OCI-LY1 (cell line): Measurements from ENCODE around the gene CRYGN.

Source experiments
- H2AFZ ChIP-seq: fragments of 200-600 bp; sonication (generic), shearing (Covaris generic); 2 replicates; pipeline ENCODE4 v1.6.0; 2014; ENCODE audit warnings: antibody characterized with exemption, mild to moderate bottlenecking, low read length
- H3F3A ChIP-seq: fragments of 200-600 bp; sonication (generic), shearing (Covaris generic); 2 replicates; pipeline ENCODE4 v1.6.0; 2014; ENCODE audit warnings: mild to moderate bottlenecking, antibody characterized with exemption, low read length, moderate library complexity; ENCODE audit not compliant: insufficient read depth
- H3K27ac ChIP-seq: fragments of 200-600 bp; sonication (generic); 2 replicates; pipeline ENCODE4 v1.5.1; 2014; ENCODE audit warnings: low read length, mixed run types, mild to moderate bottlenecking, low read depth; ENCODE audit not compliant: poor library complexity, severe bottlenecking
- H3K27me3 ChIP-seq: fragments of 200-600 bp; sonication (generic); 2 replicates; pipeline ENCODE4 v1.6.0; 2014; ENCODE audit warnings: antibody characterized with exemption, mild to moderate bottlenecking, low read length, moderate library complexity; ENCODE audit not compliant: insufficient read depth
- H3K36me3 ChIP-seq: fragments of 200-600 bp; sonication (generic); 2 replicates; pipeline ENCODE4 v1.6.1; 2014; ENCODE audit warnings: mild to moderate bottlenecking, antibody characterized with exemption, low read length, moderate library complexity, mixed read lengths; ENCODE audit not compliant: insufficient read depth
- H3K4me1 ChIP-seq: fragments of 200-600 bp; sonication (generic); 2 replicates; pipeline ENCODE4 v1.5.1; 2014; ENCODE audit warnings: mild to moderate bottlenecking, low read length, moderate library complexity; ENCODE audit not compliant: insufficient read depth, severe bottlenecking
- H3K4me2 ChIP-seq: fragments of 200-600 bp; sonication (generic), shearing (Covaris generic); 2 replicates; pipeline ENCODE4 v1.6.1; 2014; ENCODE audit warnings: low read length
- H3K4me3 ChIP-seq: fragments of 200-600 bp; sonication (generic); 2 replicates; pipeline ENCODE4 v1.5.1; 2014; ENCODE audit warnings: low read length, low read depth, mild to moderate bottlenecking, mixed read lengths; ENCODE audit not compliant: poor library complexity, severe bottlenecking
- H3K79me2 ChIP-seq: fragments of 200-600 bp; shearing (Covaris generic); 2 replicates; pipeline ENCODE4 v1.6.1; 2016; ENCODE audit warnings: mixed run types, low read length, mixed read lengths; ENCODE audit not compliant: insufficient read depth
- H3K9ac ChIP-seq: fragments of 200-600 bp; sonication (generic), shearing (Covaris generic); 2 replicates; pipeline ENCODE4 v1.6.1; 2014; ENCODE audit warnings: mild to moderate bottlenecking, low read length, mixed read lengths
- H3K9me2 ChIP-seq: fragments of 200-600 bp; sonication (generic), shearing (Covaris generic); 2 replicates; pipeline ENCODE4 v1.6.1; 2014; ENCODE audit warnings: low read depth, mild to moderate bottlenecking, low read length, mixed read lengths
- H3K9me3 ChIP-seq: fragments of 200-600 bp; shearing (Covaris generic); 2 replicates; pipeline ENCODE4 v1.6.1; 2014; ENCODE audit warnings: low read length, mixed read lengths
- H4K20me1 ChIP-seq: fragments of 200-600 bp; sonication (generic), shearing (Covaris generic); 2 replicates; pipeline ENCODE4 v1.6.0; 2016; ENCODE audit warnings: mild to moderate bottlenecking, low read length; ENCODE audit not compliant: insufficient read depth
- CTCF ChIP-seq: fragments of 200-600 bp; sonication (generic), shearing (Covaris generic); IDR thresholded peaks from 2 replicates; pipeline ENCODE4 v1.5.1; 2017; ENCODE audit warnings: mild to moderate bottlenecking, antibody characterized with exemption, low read length, moderate library complexity, mixed read lengths
- EZH2 ChIP-seq: fragments of 200-600 bp; sonication (generic), shearing (Covaris generic); IDR thresholded peaks from 2 replicates; pipeline ENCODE4 v1.8.0; 2017; ENCODE audit warnings: borderline replicate concordance, mixed run types, mild to moderate bottlenecking, antibody characterized with exemption, low read length, moderate library complexity, mixed read lengths

Gene CRYGN

GRCh38 chr7:151396328-151396970, 43.5 kb downstream of the CRYGN start:
- TF ChIP-seq EZH2 (no peak), CTCF (no peak)
- no peaks in the 10 kb centered on the region for H3K79me2 ChIP-seq
- no peaks in the 10 kb centered on the region for H3K9me2 ChIP-seq
- H3F3A ChIP-seq = no peaks in the 10 kb centered on the region
- H3K36me3 ChIP-seq = no peaks in the 10 kb centered on the region
- H3K4me2 ChIP-seq = no peak overlapping the region
- H2AFZ ChIP-seq = no peak overlapping the region
- no peaks in the 10 kb centered on the region for H3K9me3 ChIP-seq
- no peak overlapping the region for H3K4me3 ChIP-seq
- H3K27me3 ChIP-seq = no peaks in the 10 kb centered on the region; the same call in 1 of the 2 replicates
- H4K20me1 ChIP-seq = no peaks in the 10 kb centered on the region
- no peak overlapping the region for H3K27ac ChIP-seq
- H3K4me1 ChIP-seq = peaks cover 42% of the 10 kb centered on the region
- no peak overlapping the region for H3K9ac ChIP-seq

GRCh38 chr7:151395036-151395367, 44.9 kb downstream of the CRYGN start:
- no peak overlapping the region for H3K4me2 ChIP-seq
- H3K9ac ChIP-seq = no peak overlapping the region
- no peak for TF ChIP-seq CTCF
- no peak for TF ChIP-seq EZH2
- H3K9me2 ChIP-seq = no peaks in the 10 kb centered on the region
- no peak overlapping the region for H3K4me3 ChIP-seq
- H3K79me2 ChIP-seq = no peaks in the 10 kb centered on the region
- H3F3A ChIP-seq = no peaks in the 10 kb centered on the region
- H4K20me1 ChIP-seq = no peaks in the 10 kb centered on the region
- no peak overlapping the region for H3K27ac ChIP-seq
- H3K4me1 ChIP-seq = peaks cover 27% of the 10 kb centered on the region
- H3K36me3 ChIP-seq = no peaks in the 10 kb centered on the region
- H2AFZ ChIP-seq = no peak overlapping the region
- no peaks in the 10 kb centered on the region for H3K9me3 ChIP-seq
- H3K27me3 ChIP-seq = no peaks in the 10 kb centered on the region; the same call in 1 of the 2 replicates

- H3K9me2 ChIP-seq = no peaks in the 10 kb centered on the region
- H2AFZ ChIP-seq = no peak overlapping the region
- H3K4me3 ChIP-seq = no peak overlapping the region
- no peaks in the 10 kb centered on the region for H4K20me1 ChIP-seq
- TF ChIP-seq CTCF (no peak), EZH2 (no peak)
- no peaks in the 10 kb centered on the region for H3K36me3 ChIP-seq
- peaks cover 21% of the 10 kb centered on the region for H3K4me1 ChIP-seq
- no peak overlapping the region for H3K27ac ChIP-seq
- H3K4me2 ChIP-seq = no peak overlapping the region
- H3K79me2 ChIP-seq = no peaks in the 10 kb centered on the region
- H3K9ac ChIP-seq = no peak overlapping the region
- H3F3A ChIP-seq = no peaks in the 10 kb centered on the region
- H3K9me3 ChIP-seq = no peaks in the 10 kb centered on the region
- peaks cover 4% of the 10 kb centered on the region for H3K27me3 ChIP-seq
Observed at GRCh38 chr7:151394076-151395035, 45.6 kb downstream of the CRYGN start.
